HG02763 (cell line): ENCODE measurements around the gene RPS6KA2.

Source experiments
- ATAC-seq: cut with Tn5 transposase; IDR thresholded peaks from one replicate; pipeline ENCODE4 v1.9.1; 2021; ENCODE audit warnings: mild to moderate bottlenecking, moderate library complexity; ENCODE audit not compliant: unreplicated experiment

Gene RPS6KA2

DNA sequence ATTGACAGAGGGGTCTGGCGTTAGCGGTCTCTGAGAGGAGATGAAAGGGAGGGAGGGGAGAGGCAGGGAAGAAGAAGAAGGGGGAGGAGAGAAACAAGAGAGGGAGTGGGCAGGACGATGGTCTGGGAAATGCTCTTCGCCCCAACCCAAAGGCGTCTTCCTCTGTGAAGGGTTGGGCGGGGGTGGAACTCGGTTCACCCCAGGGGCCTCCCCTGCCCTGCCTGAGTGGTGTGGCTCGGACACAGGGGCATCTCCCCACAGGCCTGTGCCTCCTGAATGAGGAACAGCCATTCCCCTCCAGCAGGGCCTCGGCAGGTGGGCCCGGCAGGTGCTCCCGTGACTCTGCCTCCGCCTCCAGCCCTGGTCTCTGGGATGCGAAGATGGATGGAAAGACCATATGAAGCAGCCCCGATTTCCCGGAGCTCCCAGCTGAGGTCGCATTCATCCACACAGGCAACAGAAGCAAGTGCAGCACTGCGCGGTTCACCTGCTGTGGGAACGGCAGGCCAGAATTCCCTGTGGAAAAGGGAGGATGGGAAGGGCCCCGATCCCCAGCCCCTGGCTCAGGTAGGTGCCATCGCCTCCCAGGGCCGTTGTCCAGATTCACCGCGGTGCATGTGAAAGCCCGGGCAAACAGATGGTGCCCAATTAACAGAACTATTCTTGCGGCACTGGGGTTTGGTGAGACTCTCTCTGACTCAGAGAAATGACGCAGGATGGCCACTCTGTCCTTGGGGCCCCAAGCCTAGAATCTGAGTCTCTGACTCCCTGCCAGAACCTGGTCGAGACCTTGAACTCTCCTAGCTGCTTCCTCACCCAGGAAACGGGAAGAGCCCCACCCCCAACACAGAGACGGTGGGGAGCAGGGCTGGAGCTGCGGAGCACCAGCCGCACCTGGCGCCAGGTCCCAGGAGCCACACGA is 29.4 kb upstream of the RPS6KA2 start:
- no peak for ATAC-seq

DNA sequence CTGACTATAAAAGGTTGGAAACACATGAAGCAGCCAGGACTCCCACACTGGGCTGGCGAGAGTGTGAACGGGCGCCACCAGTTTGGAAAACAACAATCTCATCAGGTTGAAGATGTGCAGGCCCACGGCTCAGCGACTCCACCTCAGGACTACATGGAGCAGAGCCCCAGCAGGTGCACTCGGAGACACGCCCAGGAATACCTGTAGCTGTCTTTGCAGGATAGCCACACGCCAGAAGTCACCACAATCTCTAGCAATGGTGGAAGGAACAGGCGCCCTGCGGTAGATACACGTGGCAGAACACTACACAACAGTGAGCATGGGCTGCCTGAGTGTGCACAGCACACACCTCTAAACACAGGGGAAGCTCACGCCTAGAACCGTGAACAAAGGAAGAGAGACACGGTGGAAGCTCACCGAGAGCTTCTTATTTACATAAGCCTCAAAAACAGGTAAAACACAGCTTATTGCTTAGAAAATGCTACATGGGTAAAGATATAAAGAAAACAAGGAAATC is 28.7 kb upstream of the RPS6KA2 start:
- ATAC-seq, result no peak

GRCh38 chr6:166655251-166655650 is 28.2 kb upstream of the RPS6KA2 start:
- ATAC-seq, result no peak

DNA sequence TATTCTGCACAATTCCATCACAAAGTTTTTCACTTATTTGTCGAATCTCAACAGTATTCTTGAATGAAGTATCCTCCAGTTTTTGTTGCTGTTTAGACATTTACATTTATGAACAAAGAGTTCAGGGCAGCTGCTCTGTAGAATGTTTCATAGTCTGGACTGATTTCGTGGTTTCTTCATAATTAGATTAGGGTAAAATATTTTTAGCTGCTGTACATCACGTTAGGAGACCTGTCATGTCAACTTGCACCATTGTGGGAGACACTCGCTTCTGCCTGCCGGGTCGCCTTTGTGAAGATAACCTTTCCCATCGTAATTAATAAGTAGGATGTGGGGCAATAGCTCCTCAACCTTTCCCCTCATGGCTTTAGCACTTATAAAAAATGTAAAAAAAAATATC is 27.5 kb upstream of the RPS6KA2 start:
- no peak for ATAC-seq

- no peak for ATAC-seq
These were observed 26.5 kb upstream of the RPS6KA2 start for GRCh38 chr6:166653639-166653941.

DNA sequence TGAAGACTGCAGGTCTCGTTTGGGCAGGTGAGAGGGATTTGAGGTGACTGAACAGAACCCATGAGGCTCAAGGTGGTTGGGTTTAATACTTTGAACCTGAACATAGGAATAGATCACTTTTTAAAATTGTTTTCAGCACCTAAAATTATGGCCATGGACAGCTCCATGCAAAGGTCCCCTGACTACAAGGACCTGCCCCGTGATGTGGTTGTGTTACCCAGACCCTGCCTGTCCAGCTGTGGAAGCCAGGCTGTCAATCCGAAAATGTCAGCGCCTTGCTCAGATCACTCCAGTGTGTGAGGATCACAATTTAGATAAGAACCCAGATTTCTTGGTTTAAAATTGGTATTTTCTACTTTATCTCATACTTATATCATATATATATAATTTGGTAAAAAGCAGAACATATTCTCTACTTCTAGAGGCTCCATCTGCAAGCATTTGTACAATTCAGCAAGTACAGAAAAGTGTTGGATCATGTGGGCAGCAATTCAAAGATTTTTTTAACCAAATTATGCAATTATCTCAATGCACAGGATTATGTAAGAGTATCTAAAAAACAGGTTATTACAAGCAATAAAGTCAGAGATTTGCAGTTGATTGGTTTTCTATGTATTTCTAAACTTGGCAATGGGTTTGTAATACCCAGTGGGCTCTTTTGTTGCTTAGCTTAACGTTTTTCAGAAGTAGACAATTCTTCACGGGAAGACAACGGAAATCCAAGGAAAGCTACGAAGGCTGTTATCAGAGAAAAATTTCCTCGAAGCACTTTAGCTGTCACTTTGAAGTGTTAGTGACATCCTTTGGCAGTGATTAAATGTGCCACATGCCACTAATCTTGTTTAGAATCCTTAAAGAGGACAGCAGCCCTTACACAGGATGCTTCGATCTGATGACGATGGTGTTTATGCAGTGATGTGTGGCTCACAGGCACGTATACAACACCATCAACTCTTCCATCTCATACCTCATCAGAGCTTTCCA is 24.1 kb upstream of the RPS6KA2 start:
- no peak for ATAC-seq

GRCh38 chr6:166650047-166650446 is 23.0 kb upstream of the RPS6KA2 start:
- no peak for ATAC-seq

DNA sequence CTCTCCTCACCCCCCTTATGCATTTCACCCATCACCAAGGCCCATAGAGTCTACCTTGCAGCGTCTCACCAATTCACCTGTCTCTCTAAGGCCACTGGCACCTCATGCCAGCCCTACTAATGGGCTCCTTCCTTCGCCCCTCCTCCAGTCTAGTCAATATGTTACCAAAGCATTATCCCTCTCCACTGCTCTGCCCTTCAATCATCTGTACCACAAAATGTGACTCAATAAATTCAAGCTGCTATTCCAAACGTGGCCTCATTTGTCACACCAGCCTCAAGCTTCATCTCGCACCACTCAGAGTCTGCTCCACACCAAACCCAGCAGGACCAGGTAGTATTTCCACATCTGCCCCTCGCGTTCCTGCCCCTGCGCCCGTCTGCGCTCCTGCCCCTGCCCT is 21.8 kb upstream of the RPS6KA2 start:
- ATAC-seq, result no peak

DNA sequence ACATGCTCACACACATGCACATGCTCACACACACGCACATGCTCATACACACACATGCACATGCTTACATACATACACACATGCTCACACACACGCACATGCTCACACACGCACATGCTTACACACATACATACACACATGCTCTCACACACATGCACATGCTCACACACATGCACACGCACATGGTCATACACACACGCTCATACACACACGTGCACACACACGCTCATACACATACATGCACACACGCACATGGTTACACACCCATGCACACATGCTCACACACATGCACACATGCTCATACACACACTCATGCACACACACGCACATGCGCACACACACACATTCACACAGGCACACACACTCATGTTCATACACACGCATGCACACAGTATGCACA is 20.8 kb upstream of the RPS6KA2 start:
- ATAC-seq, result no peak

GRCh38 chr6:166646716-166647115 is 19.7 kb upstream of the RPS6KA2 start:
- no peak for ATAC-seq

- no peak for ATAC-seq
These were observed 18.8 kb upstream of the RPS6KA2 start for GRCh38 chr6:166645896-166646295.

GRCh38 chr6:166644681-166645080 is 17.6 kb upstream of the RPS6KA2 start:
- ATAC-seq, result no peak

- ATAC-seq, result no peak
These were observed 17.0 kb upstream of the RPS6KA2 start for GRCh38 chr6:166643891-166644590.

DNA sequence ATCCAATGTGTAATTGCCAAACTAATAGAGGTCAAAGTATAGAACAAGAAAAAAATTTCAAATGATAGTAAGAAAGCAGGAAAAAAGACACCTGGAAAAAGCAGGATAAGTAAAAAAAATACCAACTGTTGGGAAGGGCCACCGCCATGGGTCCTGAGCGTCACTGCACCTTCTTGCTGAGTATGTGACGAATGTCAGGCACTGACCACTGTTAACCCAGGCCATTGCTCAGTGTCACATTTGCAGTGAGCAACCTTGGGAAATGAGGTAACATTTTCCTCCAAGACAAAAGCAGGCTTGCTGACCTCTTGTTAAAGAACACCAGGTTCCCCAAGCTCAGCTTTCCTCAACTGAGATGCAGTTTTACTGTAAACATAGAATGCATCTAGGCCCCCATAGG is 15.6 kb upstream of the RPS6KA2 start:
- ATAC-seq, result no peak

GRCh38 chr6:166640342-166641043 is 13.4 kb upstream of the RPS6KA2 start:
- no peak for ATAC-seq

- ATAC-seq, result no peak
These were observed 12.9 kb upstream of the RPS6KA2 start for GRCh38 chr6:166639921-166640320.

GRCh38 chr6:166638573-166638964 is 11.5 kb upstream of the RPS6KA2 start:
- ATAC-seq, result no peak

- no peak for ATAC-seq
These were observed 10.9 kb upstream of the RPS6KA2 start for GRCh38 chr6:166637812-166638572.

- no peak for ATAC-seq
These were observed 9.9 kb upstream of the RPS6KA2 start for GRCh38 chr6:166636934-166637333.
